Measurements from ENCODE around the gene SLC35A3. TPM values are rescaled to one million over a fixed set of nuclear protein-coding genes. Genes with fewer than 3 reads are reported as not detected.

The SLC35A3 gene
- total and polyA plus RNA-seq, 4 donors: 10.8 to 53.8 (median 29.6) TPM

GRCh38 chr1:100076319-100076718, 106.5 kb downstream of the SLC35A3 start:
- WGBS, 2 donors: 90 to 92% methylated on average over 2 of the region's 2 CpGs
- Histone ChIP-seq H3K4me1 (ENCODE audit: control insufficient read depth in 5 of 5, insufficient read depth in 5 of 5, low read length in 5 of 5) (peaks cover 0 to 14% (median 1%) of the 10 kb centered on the region in 5 donors), H3K27ac (ENCODE audit: low read depth in 1 of 2, low read length in 1 of 2) (no peak overlapping the region), H3K4me3 (no peak overlapping the region), H3K27me3 (ENCODE audit: control insufficient read depth in 3 of 3, insufficient read depth in 3 of 3, low read length in 2 of 3) (no peaks in the 10 kb centered on the region), H3K36me3 (ENCODE audit: control insufficient read depth in 4 of 4, insufficient read depth in 4 of 4, low read length in 4 of 4) (peaks cover 23 to 32% (median 29%) of the 10 kb centered on the region in 4 donors), H3K9ac (ENCODE audit: insufficient read depth in 1 of 2, low read length in 2 of 2) (no peak overlapping the region), H3K9me3 (ENCODE audit: control insufficient read depth in 4 of 4, insufficient read depth in 3 of 4, low read length in 3 of 4) (no peaks in the 10 kb centered on the region)
- ATAC-seq (ENCODE audit: insufficient read depth, low FRiP score) (no peak), DNase-seq (no peak)
- no peak for TF ChIP-seq CTCF (IDR thresholded peaks at IDR 0.05; ENCODE audit: control extremely low read depth, extremely low read depth)

GRCh38 chr1:100076744-100077143, 106.9 kb downstream of the SLC35A3 start:
- H3K36me3 ChIP-seq (ENCODE audit: control insufficient read depth in 4 of 4, insufficient read depth in 4 of 4, low read length in 4 of 4): peaks cover 23 to 29% (median 27%) of the 10 kb centered on the region in 4 donors
- H3K4me3 ChIP-seq: no peak overlapping the region
- no peak overlapping the region for H3K27ac ChIP-seq (ENCODE audit: low read depth in 1 of 2, low read length in 1 of 2)
- no peak for TF ChIP-seq CTCF (IDR thresholded peaks at IDR 0.05; ENCODE audit: control extremely low read depth, extremely low read depth)
- ATAC-seq (ENCODE audit: insufficient read depth, low FRiP score) (no peak), DNase-seq (no peak)
- H3K9ac ChIP-seq (ENCODE audit: insufficient read depth in 1 of 2, low read length in 2 of 2): no peak overlapping the region
- H3K27me3 ChIP-seq (ENCODE audit: control insufficient read depth in 3 of 3, insufficient read depth in 3 of 3, low read length in 2 of 3): no peaks in the 10 kb centered on the region
- peaks cover 0 to 15% (median 1%) of the 10 kb centered on the region in 5 donors for H3K4me1 ChIP-seq (ENCODE audit: control insufficient read depth in 5 of 5, insufficient read depth in 5 of 5, low read length in 5 of 5)
- no peaks in the 10 kb centered on the region for H3K9me3 ChIP-seq (ENCODE audit: control insufficient read depth in 4 of 4, insufficient read depth in 3 of 4, low read length in 3 of 4)

- DNase-seq: no peak
- no peaks in the 10 kb centered on the region for H3K27me3 ChIP-seq (ENCODE audit: control insufficient read depth in 3 of 3, insufficient read depth in 3 of 3, low read length in 2 of 3)
- no peak overlapping the region for H3K4me3 ChIP-seq
- H3K36me3 ChIP-seq (ENCODE audit: control insufficient read depth in 4 of 4, insufficient read depth in 4 of 4, low read length in 4 of 4): peaks cover 22 to 29% (median 24%) of the 10 kb centered on the region in 4 donors
- H3K9me3 ChIP-seq (ENCODE audit: control insufficient read depth in 4 of 4, insufficient read depth in 3 of 4, low read length in 3 of 4): no peaks in the 10 kb centered on the region
- no peak overlapping the region for H3K9ac ChIP-seq (ENCODE audit: insufficient read depth in 1 of 2, low read length in 2 of 2)
- WGBS, 2 donors: 72 to 85% methylated on average over 5 of the region's 5 CpGs
- TF ChIP-seq CTCF (IDR thresholded peaks at IDR 0.05; ENCODE audit: control extremely low read depth, extremely low read depth): no peak
- no peak overlapping the region for H3K27ac ChIP-seq (ENCODE audit: low read depth in 1 of 2, low read length in 1 of 2)
- no peak for ATAC-seq (ENCODE audit: insufficient read depth, low FRiP score)
- peaks cover 0 to 15% (median 1%) of the 10 kb centered on the region in 5 donors for H3K4me1 ChIP-seq (ENCODE audit: control insufficient read depth in 5 of 5, insufficient read depth in 5 of 5, low read length in 5 of 5)
Measured at GRCh38 chr1:100077531-100077930, 107.7 kb downstream of the SLC35A3 start.

- DNase-seq (no peak), ATAC-seq (ENCODE audit: insufficient read depth, low FRiP score) (no peak)
- peaks cover 0 to 15% (median 0%) of the 10 kb centered on the region in 5 donors for H3K4me1 ChIP-seq (ENCODE audit: control insufficient read depth in 5 of 5, insufficient read depth in 5 of 5, low read length in 5 of 5)
- H3K27me3 ChIP-seq (ENCODE audit: control insufficient read depth in 3 of 3, insufficient read depth in 3 of 3, low read length in 2 of 3): no peaks in the 10 kb centered on the region
- H3K36me3 ChIP-seq (ENCODE audit: control insufficient read depth in 4 of 4, insufficient read depth in 4 of 4, low read length in 4 of 4): peaks cover 14 to 20% (median 18%) of the 10 kb centered on the region in 4 donors
- no peaks in the 10 kb centered on the region for H3K9me3 ChIP-seq (ENCODE audit: control insufficient read depth in 4 of 4, insufficient read depth in 3 of 4, low read length in 3 of 4)
- no peak for TF ChIP-seq CTCF (IDR thresholded peaks at IDR 0.05; ENCODE audit: control extremely low read depth, extremely low read depth)
- H3K9ac ChIP-seq (ENCODE audit: insufficient read depth in 1 of 2, low read length in 2 of 2): peak overlapping the region in 1 of 2 donors; percentile 30
- WGBS, 2 donors: 62 to 75% methylated on average over 3 of the region's 3 CpGs
- no peak overlapping the region for H3K27ac ChIP-seq (ENCODE audit: low read depth in 1 of 2, low read length in 1 of 2)
- H3K4me3 ChIP-seq: no peak overlapping the region
Measured at GRCh38 chr1:100080331-100080730, 110.5 kb downstream of the SLC35A3 start.

Data from lung (tissue), 12 donors.